Liver (tissue), 9 donors: Measurements from ENCODE around the gene SP3. TPM values are rescaled to one million over a fixed set of nuclear protein-coding genes. Genes with fewer than 3 reads are reported as not detected.

Experiments used
- DNase-seq: peaks from one replicate; pipeline ENCODE4 v3.0.0-alpha.2; 2017; ENCODE audit warnings: low spot score
- H3K27ac ChIP-seq, 2 donors: one replicate each; pipeline ENCODE4 v1.7.0; 2013; ENCODE audit warnings: inconsistent platforms in 2 of 2, low read length in 2 of 2, control low read depth in 1 of 2, low read depth in 1 of 2, mild to moderate bottlenecking in 1 of 2
- H3K27me3 ChIP-seq, 4 donors: one replicate each; pipeline versions ENCODE4 v1.6.1 to v1.7.0; 2013; ENCODE audit warnings: low read length in 3 of 4, inconsistent platforms in 1 of 4, mild to moderate bottlenecking in 1 of 4, moderate library complexity in 1 of 4; ENCODE audit not compliant: control insufficient read depth in 4 of 4, insufficient read depth in 4 of 4
- H3K36me3 ChIP-seq, 4 donors: one replicate each; pipeline versions ENCODE4 v1.6.1 to v1.7.0; 2013; ENCODE audit warnings: low read length in 3 of 4, mild to moderate bottlenecking in 3 of 4, low read depth in 1 of 4, moderate library complexity in 1 of 4; ENCODE audit not compliant: control insufficient read depth in 4 of 4, insufficient read depth in 3 of 4
- H3K4me1 ChIP-seq, 4 donors: one replicate each; pipeline versions ENCODE4 v1.6.1 to v1.7.0; 2013; ENCODE audit warnings: low read length in 3 of 4, mild to moderate bottlenecking in 3 of 4, moderate library complexity in 1 of 4; ENCODE audit not compliant: control insufficient read depth in 4 of 4, insufficient read depth in 4 of 4
- H3K4me3 ChIP-seq, 3 donors: one replicate each; pipeline versions ENCODE4 v1.6.1 to v1.7.0; 2013; ENCODE audit warnings: low read length in 3 of 3, control low read depth in 1 of 3, low read depth in 1 of 3, mild to moderate bottlenecking in 1 of 3
- H3K9ac ChIP-seq, 2 donors: one replicate each; pipeline ENCODE4 v1.7.0; 2013; ENCODE audit warnings: low read length in 2 of 2, mild to moderate bottlenecking in 2 of 2, moderate library complexity in 2 of 2, control low read depth in 1 of 2, low read depth in 1 of 2
- H3K9me3 ChIP-seq, 4 donors: one replicate each; pipeline versions ENCODE4 v1.6.1 to v1.7.0; 2013; ENCODE audit warnings: low read length in 3 of 4; ENCODE audit not compliant: control insufficient read depth in 4 of 4
- FOXA1 ChIP-seq: IDR thresholded peaks from 2 replicates; pipeline ENCODE4 v1.6.1; 2016; ENCODE audit warnings: antibody characterized with exemption
- FOXA2 ChIP-seq: IDR thresholded peaks from 2 replicates; pipeline ENCODE4 v1.6.1; 2016; ENCODE audit warnings: antibody characterized with exemption
- HNF4A ChIP-seq, 2 donors: conservative IDR thresholded peaks; 2 replicates each; pipeline ENCODE4 v1.6.1; 2016; ENCODE audit warnings: antibody characterized with exemption in 2 of 2, mild to moderate bottlenecking in 2 of 2
- HNF4G ChIP-seq: IDR thresholded peaks from 2 replicates; pipeline ENCODE4 v1.6.1; 2016; ENCODE audit warnings: antibody characterized with exemption
- NR2F2 ChIP-seq: IDR thresholded peaks from 2 replicates; pipeline ENCODE4 v1.6.1; 2016; ENCODE audit warnings: antibody characterized with exemption
- RAD21 ChIP-seq, 2 donors: IDR thresholded peaks; 2 replicates each; pipeline ENCODE4 v1.6.1; 2016; ENCODE audit warnings: antibody characterized with exemption in 2 of 2, mild to moderate bottlenecking in 2 of 2
- RXRA ChIP-seq, 2 donors: IDR thresholded peaks; 2 replicates each; pipeline ENCODE4 v1.6.1; 2017 to 2018; ENCODE audit warnings: antibody characterized with exemption in 2 of 2, mild to moderate bottlenecking in 1 of 2
- TAF1 ChIP-seq: conservative IDR thresholded peaks from 2 replicates; pipeline ENCODE4 v1.6.1; 2016; ENCODE audit warnings: antibody characterized with exemption, mild to moderate bottlenecking
- YY1 ChIP-seq: IDR thresholded peaks from 2 replicates; pipeline ENCODE4 v1.6.1; 2016; ENCODE audit warnings: antibody characterized with exemption, mild to moderate bottlenecking
- WGBS: extraction: QIAGEN DNeasy Blood & Tissue Kit; methylation state at CpG from one replicate; pipeline ENCODE4 v1.1.7; 2013; 5-methylcytosine and 5-hydroxymethylcytosine counted together
- polyA plus RNA-seq, 2 donors: library from polyadenylated mRNA; stranded (reverse) in 1 of 2; unstranded in 1 of 2; fragments of 200-250 nt in 1 of 2; fragments of >200 nt in 1 of 2; fragmentation: Nextera tagmentation in 1 of 2; extraction: Ambion mirVana in 1 of 2; gene quantifications; one replicate each; pipeline versions ENCODE4 v1.2.1 to v1.2.3, GENCODE V29; 2013 to 2015
- total RNA-seq, 2 donors: library from RNA; depleted of rRNA; stranded (reverse); fragments of >200 nt; gene quantifications; one replicate each; pipeline ENCODE4 v1.2.3, GENCODE V29; 2014
- TF ChIP-seq, protein P1 (sequence below): IDR thresholded peaks from 2 replicates; pipeline ENCODE4 v1.6.1; 2016; ENCODE audit warnings: antibody characterized with exemption
- TF ChIP-seq, protein P2 (sequence below): IDR thresholded peaks from 2 replicates; pipeline ENCODE4 v1.6.1; 2016; ENCODE audit warnings: antibody characterized with exemption
- TF ChIP-seq, protein P3 (sequence below): IDR thresholded peaks from 2 replicates; pipeline ENCODE4 v1.6.1; 2016; ENCODE audit warnings: antibody characterized with exemption, mild to moderate bottlenecking
- TF ChIP-seq, protein P4 (sequence below): IDR thresholded peaks from 2 replicates; pipeline ENCODE4 v1.6.1; 2016; ENCODE audit warnings: antibody characterized with exemption
- donor health status: healthy.
- donor health status: healthy.
- donor health status: healthy.
- donor health status: healthy.
- donor health status: healthy.

SP3 gene
- total and polyA plus RNA-seq, 4 donors: 10.0 to 83.7 (median 33.2) TPM

DNA sequence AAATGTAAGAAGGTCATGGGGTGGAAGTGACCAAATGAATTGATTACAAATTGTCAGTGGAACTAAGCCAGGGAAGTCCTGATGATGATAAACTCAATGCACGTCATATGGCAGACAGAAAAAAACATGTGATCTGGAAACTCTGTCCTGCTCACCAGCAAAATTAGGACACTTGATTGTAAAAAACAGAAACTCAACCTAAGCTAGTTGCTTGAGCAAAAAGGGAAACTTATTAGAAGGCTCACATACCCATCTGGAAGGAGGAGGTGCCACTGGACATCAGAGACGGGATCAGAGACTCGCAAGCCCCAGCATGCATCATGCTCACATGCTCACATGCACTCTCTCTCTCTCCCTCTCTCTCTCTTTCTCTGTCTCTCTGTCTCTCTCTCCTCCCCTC lies 96.8 kb downstream of the SP3 start:
- no peaks in the 10 kb centered on the region for H3K36me3 ChIP-seq
- no peaks in the 10 kb centered on the region for H3K4me1 ChIP-seq
- no peak for DNase-seq
- 66% methylated on average over 3 of the region's 3 CpGs for WGBS
- H3K27ac ChIP-seq: no peak overlapping the region
- no peaks in the 10 kb centered on the region for H3K27me3 ChIP-seq
- no peaks in the 10 kb centered on the region for H3K9me3 ChIP-seq
- no peak overlapping the region for H3K9ac ChIP-seq
- H3K4me3 ChIP-seq: no peak overlapping the region
- no peak for TF ChIP-seq FOXA1
- TF ChIP-seq YY1: no peak
- TF ChIP-seq, protein P1, sequence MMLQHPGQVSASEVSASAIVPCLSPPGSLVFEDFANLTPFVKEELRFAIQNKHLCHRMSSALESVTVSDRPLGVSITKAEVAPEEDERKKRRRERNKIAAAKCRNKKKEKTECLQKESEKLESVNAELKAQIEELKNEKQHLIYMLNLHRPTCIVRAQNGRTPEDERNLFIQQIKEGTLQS: no peak
- TF ChIP-seq, protein P2, sequence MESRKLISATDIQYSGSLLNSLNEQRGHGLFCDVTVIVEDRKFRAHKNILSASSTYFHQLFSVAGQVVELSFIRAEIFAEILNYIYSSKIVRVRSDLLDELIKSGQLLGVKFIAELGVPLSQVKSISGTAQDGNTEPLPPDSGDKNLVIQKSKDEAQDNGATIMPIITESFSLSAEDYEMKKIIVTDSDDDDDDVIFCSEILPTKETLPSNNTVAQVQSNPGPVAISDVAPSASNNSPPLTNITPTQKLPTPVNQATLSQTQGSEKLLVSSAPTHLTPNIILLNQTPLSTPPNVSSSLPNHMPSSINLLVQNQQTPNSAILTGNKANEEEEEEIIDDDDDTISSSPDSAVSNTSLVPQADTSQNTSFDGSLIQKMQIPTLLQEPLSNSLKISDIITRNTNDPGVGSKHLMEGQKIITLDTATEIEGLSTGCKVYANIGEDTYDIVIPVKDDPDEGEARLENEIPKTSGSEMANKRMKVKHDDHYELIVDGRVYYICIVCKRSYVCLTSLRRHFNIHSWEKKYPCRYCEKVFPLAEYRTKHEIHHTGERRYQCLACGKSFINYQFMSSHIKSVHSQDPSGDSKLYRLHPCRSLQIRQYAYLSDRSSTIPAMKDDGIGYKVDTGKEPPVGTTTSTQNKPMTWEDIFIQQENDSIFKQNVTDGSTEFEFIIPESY: no peak

DNA sequence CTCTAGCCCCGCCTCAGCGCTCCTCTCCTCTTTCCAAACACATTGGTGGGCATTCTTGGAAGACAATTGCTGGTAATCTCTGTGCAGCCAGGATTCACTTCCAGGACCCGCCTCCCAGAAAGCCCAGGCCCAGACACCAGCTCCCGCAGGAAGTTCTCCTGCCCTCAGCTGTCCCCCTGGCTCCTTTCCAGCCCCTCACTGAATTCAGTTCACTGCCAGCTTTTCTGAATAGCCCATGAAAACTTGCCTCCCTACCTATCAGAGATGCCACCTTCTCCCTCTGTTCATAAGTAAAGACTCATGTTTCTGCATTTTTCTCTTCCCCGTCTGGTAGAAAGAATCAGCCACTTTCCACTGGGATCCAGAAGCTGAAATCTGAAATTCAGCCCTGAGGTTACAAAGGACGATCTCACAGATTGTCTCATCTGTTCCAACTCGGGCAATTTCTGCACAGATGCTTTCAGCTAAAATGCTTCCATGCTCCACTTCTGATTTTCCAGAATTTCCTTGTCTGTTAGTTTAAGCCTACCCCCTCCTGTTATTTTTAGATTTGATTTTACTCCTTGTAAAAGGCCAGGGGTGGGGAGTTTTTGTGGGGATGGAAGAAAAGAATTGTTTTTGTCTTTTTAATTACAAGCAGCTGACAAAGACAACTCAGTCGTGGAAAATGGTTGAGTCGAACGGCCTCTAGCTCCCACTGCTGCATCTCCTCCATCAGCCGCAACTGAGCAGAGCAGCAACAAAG lies 98.1 kb downstream of the SP3 start:
- H3K9me3 ChIP-seq: no peaks in the 10 kb centered on the region
- H3K27me3 ChIP-seq: no peaks in the 10 kb centered on the region
- 78% methylated on average over 11 of the region's 11 CpGs for WGBS
- no peak overlapping the region for H3K4me3 ChIP-seq
- no peaks in the 10 kb centered on the region for H3K36me3 ChIP-seq
- no peaks in the 10 kb centered on the region for H3K4me1 ChIP-seq
- no peak overlapping the region for H3K27ac ChIP-seq
- no peak overlapping the region for H3K9ac ChIP-seq
- no peak for DNase-seq
- TF ChIP-seq FOXA2 (no peak), TAF1 (no peak), RAD21 (IDR thresholded peaks at IDR 0.05) (no peak), HNF4G (no peak), FOXA1 (no peak), NR2F2 (no peak), HNF4A (conservative IDR thresholded peaks at IDR 0.05) (no peak), RXRA (IDR thresholded peaks at IDR 0.05) (no peak)
- TF ChIP-seq, protein P3, sequence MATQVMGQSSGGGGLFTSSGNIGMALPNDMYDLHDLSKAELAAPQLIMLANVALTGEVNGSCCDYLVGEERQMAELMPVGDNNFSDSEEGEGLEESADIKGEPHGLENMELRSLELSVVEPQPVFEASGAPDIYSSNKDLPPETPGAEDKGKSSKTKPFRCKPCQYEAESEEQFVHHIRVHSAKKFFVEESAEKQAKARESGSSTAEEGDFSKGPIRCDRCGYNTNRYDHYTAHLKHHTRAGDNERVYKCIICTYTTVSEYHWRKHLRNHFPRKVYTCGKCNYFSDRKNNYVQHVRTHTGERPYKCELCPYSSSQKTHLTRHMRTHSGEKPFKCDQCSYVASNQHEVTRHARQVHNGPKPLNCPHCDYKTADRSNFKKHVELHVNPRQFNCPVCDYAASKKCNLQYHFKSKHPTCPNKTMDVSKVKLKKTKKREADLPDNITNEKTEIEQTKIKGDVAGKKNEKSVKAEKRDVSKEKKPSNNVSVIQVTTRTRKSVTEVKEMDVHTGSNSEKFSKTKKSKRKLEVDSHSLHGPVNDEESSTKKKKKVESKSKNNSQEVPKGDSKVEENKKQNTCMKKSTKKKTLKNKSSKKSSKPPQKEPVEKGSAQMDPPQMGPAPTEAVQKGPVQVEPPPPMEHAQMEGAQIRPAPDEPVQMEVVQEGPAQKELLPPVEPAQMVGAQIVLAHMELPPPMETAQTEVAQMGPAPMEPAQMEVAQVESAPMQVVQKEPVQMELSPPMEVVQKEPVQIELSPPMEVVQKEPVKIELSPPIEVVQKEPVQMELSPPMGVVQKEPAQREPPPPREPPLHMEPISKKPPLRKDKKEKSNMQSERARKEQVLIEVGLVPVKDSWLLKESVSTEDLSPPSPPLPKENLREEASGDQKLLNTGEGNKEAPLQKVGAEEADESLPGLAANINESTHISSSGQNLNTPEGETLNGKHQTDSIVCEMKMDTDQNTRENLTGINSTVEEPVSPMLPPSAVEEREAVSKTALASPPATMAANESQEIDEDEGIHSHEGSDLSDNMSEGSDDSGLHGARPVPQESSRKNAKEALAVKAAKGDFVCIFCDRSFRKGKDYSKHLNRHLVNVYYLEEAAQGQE: no peak
- TF ChIP-seq, protein P4, sequence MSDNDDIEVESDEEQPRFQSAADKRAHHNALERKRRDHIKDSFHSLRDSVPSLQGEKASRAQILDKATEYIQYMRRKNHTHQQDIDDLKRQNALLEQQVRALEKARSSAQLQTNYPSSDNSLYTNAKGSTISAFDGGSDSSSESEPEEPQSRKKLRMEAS: no peak
